Right lobe of liver (tissue), 6 donors: ENCODE measurements around the gene RNF32. TPM values are rescaled to one million over a fixed set of nuclear protein-coding genes. Genes with fewer than 3 reads are reported as not detected.

Source experiments
- ATAC-seq, 4 donors: fragments of 200-7000 bp; cut with Tn5 transposase; one replicate each; pipeline ENCODE4 v1.9.1; 2020; ENCODE audit warnings: mild to moderate bottlenecking in 4 of 4, moderate library complexity in 4 of 4
- DNase-seq, 3 donors: peaks; one replicate each; pipeline ENCODE4 v3.0.0-alpha.2; 2020
- H3K27ac ChIP-seq, 3 donors: fragments of 200-600 bp; one replicate each; pipeline ENCODE4 v1.8.0; 2022
- H3K27me3 ChIP-seq, 2 donors: fragments of 200-600 bp; one replicate each; pipeline ENCODE4 v1.8.0; 2022
- H3K36me3 ChIP-seq, 4 donors: fragments of 200-600 bp; sonication (generic) in 1 of 4; one replicate each; pipeline versions ENCODE4 v1.5.1 to v1.8.0; 2017 to 2022; ENCODE audit warnings: control low read depth in 1 of 4
- H3K4me1 ChIP-seq, 4 donors: fragments of 200-600 bp; sonication (generic) in 1 of 4; one replicate each; pipeline versions ENCODE4 v1.5.1 to v1.8.0; 2017 to 2022; ENCODE audit warnings: control low read depth in 1 of 4
- H3K4me3 ChIP-seq, 3 donors: fragments of 200-600 bp; one replicate each; pipeline ENCODE4 v1.8.0; 2022
- H3K9me3 ChIP-seq, 4 donors: fragments of 200-600 bp; sonication (generic) in 1 of 4; one replicate each; pipeline versions ENCODE4 v1.5.1 to v1.8.0; 2017 to 2022; ENCODE audit warnings: control low read depth in 1 of 4
- CTCF ChIP-seq, 4 donors: fragments of 200-600 bp in 3 of 4; fragments of 450-650 bp in 1 of 4; IDR thresholded peaks; one replicate each; pipeline versions ENCODE4 v1.5.1 to v1.8.0; 2016 to 2022; ENCODE audit warnings: antibody characterized with exemption in 4 of 4, mild to moderate bottlenecking in 2 of 4
- POLR2A ChIP-seq: fragments of 450-650 bp; IDR thresholded peaks from one replicate; pipeline ENCODE4 v1.6.1; 2017; ENCODE audit warnings: antibody characterized with exemption, mild to moderate bottlenecking
- WGBS: methylation state at CpG from one replicate; pipeline ENCODE4 v1.1.6; 2018; ENCODE audit warnings: low coverage, low lambda C conversion rate; ENCODE audit not compliant: insufficient coverage; ENCODE audit errors: missing lambda C conversion rate; 5-methylcytosine and 5-hydroxymethylcytosine counted together
- intact Hi-C, 2 donors: fragments of 100-400 bp; cut with DNase I; formaldehyde crosslinking; loops; one replicate each; pipeline versions ENCODE4 v1.11.2 to v1.14.1; 2022
- total RNA-seq, 6 experiments: library from RNA; depleted of rRNA in 2 of 6; stranded (reverse); fragments of >200 nt in 2 of 6; fragmentation: NEBNext Ultra II Directional in 3 of 6; extraction: Animal tissue kit (Norgen Biotek cat#: 25700) in 3 of 6; gene quantifications; one replicate each; pipeline versions ENCODE4 v1.1.0 to v1.2.4, GENCODE V29; 2016 to 2023
- donor health status: DM: no; HTN: yes; CAD: no.
- donor health status: DM: no; HTN: no; CAD: no.
- donor health status: DM: no; HTN: no; CAD: no.
- donor health status: DM: no; HTN: yes; CAD: no.
- donor health status: DM: no; HTN: yes; CAD: no.

The RNF32 gene
- total RNA-seq, 6 experiments from 2014 or later = 0.23 to 0.84 (median 0.66) TPM; not detected in 1

GRCh38 chr7:156602283-156602682, 38.3 kb upstream of the RNF32 start:
- Histone ChIP-seq H3K27ac (no peak overlapping the region), H3K9me3 (no peaks in the 10 kb centered on the region), H3K36me3 (no peaks in the 10 kb centered on the region), H3K4me3 (no peak overlapping the region), H3K4me1 (no peaks in the 10 kb centered on the region), H3K27me3 (no peaks in the 10 kb centered on the region)
- intact Hi-C loops = no loop called here
- DNase-seq (no peak), ATAC-seq (no peak)
- WGBS = 81% methylated on average over 4 of the region's 4 CpGs
- TF ChIP-seq CTCF (IDR thresholded peaks at IDR 0.05) = no peak

GRCh38 chr7:156603011-156603410, 37.6 kb upstream of the RNF32 start:
- Histone ChIP-seq H3K4me3 (no peak overlapping the region), H3K9me3 (no peaks in the 10 kb centered on the region), H3K27ac (no peak overlapping the region), H3K36me3 (no peaks in the 10 kb centered on the region), H3K4me1 (no peaks in the 10 kb centered on the region), H3K27me3 (no peaks in the 10 kb centered on the region)
- DNase-seq (no peak), ATAC-seq (no peak)
- 74% methylated on average over 5 of the region's 6 CpGs for WGBS
- TF ChIP-seq CTCF (IDR thresholded peaks at IDR 0.05) (no peak), POLR2A (no peak)
- intact Hi-C loops = no loop called here

GRCh38 chr7:156603629-156604028, 36.9 kb upstream of the RNF32 start:
- no peak overlapping the region for H3K4me3 ChIP-seq
- intact Hi-C loops = no loop called here
- no peak overlapping the region for H3K27ac ChIP-seq
- WGBS = 85% methylated on average over 7 of the region's 7 CpGs
- no peaks in the 10 kb centered on the region for H3K36me3 ChIP-seq
- ATAC-seq = no peak
- no peaks in the 10 kb centered on the region for H3K9me3 ChIP-seq
- H3K4me1 ChIP-seq = peaks cover 0 to 2% (median under 1%) of the 10 kb centered on the region in 4 donors
- no peaks in the 10 kb centered on the region for H3K27me3 ChIP-seq
- TF ChIP-seq CTCF (IDR thresholded peaks at IDR 0.05) (no peak), POLR2A (no peak)
- DNase-seq = no peak

GRCh38 chr7:156604311-156604710, 36.3 kb upstream of the RNF32 start:
- 93% methylated on average over 11 of the region's 15 CpGs for WGBS
- no peak for TF ChIP-seq CTCF (IDR thresholded peaks at IDR 0.05)
- TF ChIP-seq POLR2A = no peak
- DNase-seq = no peak

More at GRCh38 chr7:156604311-156604710, 36.3 kb upstream of the RNF32 start:
- Histone ChIP-seq H3K36me3 (no peaks in the 10 kb centered on the region), H3K9me3 (no peaks in the 10 kb centered on the region), H3K4me1 (peaks cover 0 to 9% (median 4%) of the 10 kb centered on the region in 4 donors), H3K27ac (no peak overlapping the region), H3K4me3 (no peak overlapping the region), H3K27me3 (no peaks in the 10 kb centered on the region)
- no peak for ATAC-seq
- intact Hi-C loops = no loop called here
